GM19395 (cell line): ENCODE data around the gene ACSM3.
"Not testable (repeated sequence)": the region's sequence is repeated elsewhere in the genome, so short reads cannot be mapped to it uniquely, and the experiment has no call there.

ENCODE experiments used
- ATAC-seq: cut with Tn5 transposase; IDR thresholded peaks from one replicate; pipeline ENCODE4 v1.9.1; 2021; ENCODE audit warnings: mild to moderate bottlenecking, moderate library complexity; ENCODE audit not compliant: unreplicated experiment

Gene ACSM3

DNA sequence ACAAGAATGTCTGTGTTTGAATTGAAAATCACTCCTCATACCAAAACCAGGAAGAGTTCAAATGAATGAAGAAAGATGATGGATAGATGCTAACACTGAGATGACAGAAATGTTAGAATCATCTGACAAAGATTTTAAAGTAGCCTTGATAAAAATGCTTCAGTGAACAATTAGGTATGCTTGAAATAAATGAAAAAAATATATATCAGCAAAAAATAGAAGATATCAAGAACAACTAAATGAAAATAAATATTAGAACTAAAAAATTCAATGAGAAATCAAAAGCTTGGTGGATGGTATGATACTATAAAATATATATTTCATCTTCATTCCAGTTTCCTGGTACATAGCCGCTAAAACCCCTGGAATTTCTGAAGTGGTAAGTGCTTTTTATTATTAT is 8.6 kb upstream of the ACSM3 start:
- ATAC-seq: no peak

DNA sequence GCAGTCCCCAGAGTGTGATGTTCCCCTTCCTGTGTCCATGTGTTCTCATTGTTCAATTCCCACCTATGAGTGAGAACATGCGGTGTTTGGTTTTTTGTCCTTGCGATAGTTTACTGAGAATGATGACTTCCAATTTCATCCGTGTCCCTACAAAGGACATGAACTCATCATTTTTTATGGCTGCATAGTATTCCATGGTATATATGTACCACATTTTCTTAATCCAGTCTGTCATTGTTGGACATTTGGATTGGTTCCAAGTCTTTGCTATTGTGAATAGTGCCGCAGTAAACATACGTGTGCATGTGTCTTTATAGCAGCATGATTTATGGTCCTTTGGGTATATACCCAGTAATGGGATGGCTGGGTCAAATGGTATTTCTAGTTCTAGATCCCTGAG is 8.0 kb upstream of the ACSM3 start:
- not testable (repeated sequence) for ATAC-seq

DNA sequence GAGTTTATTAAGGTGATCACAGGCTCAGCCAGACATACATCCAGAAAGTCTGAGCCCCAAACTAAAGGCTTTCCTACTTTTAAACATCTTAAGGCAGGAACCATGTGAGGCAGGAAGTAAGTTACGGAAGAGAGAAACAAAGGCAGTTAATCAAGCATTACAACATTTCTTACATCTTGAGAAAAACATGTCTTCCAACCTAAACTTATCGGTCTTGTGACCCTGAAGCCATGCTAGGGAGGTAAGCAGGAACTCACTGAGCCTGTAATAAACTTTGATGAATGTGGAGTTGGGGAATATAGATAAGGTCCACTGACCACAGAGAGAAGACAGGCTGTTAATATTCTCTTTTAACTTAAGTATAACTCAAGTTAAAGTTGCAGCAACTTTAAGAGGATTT is 3.5 kb upstream of the ACSM3 start:
- ATAC-seq: no peak

DNA sequence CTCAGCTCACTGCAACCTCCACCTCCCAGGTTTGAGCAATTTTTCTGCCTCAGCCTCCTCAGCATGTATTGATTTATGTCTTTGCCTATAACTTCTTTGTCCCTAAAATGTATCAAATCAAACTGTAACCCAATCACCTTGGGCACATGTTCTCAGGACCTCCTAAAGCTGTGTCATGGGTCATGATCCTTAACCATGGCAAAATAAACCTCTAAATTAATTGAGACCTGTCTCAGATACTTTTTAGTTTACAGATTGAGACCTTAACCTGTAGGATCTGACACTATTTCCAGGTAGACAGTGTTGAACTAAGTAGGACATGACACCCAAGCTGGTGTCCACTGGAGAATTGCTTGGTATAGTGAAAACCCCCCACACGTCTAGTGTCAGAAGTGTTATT is 2.6 kb upstream of the ACSM3 start:
- ATAC-seq: no peak

DNA sequence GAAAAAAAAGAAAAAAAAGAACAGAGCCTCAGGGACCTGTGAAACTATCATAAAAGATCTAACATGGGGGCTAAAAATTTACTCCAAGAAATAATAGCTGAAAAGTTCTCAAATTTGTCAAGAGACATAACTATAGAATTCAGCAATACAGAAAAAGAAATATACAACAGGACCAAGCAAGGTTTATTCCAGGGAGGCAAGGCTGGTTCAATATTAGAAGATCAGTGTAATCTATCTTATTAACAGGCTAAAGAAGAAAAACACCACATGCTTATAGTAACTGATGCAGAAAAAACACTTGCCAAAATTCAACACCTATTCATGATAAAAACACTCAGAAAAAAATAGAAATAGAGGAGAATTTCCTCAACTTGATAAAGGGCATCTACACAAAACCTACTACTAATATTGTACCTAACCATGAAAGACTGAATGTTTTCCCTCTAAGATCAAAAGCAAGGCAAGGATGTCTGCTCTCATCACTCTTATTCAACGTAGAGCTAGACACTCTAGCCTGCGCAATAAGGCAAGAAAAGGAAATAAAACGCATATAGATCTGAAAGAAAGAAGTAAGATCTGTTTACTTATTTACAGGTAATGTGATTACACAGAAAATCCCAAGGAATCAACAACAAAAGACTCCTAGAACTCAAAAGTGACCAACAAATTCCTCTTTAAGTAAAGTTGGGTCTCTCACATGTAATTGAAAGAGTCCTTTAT is 1.2 kb upstream of the ACSM3 start:
- ATAC-seq: no peak

DNA sequence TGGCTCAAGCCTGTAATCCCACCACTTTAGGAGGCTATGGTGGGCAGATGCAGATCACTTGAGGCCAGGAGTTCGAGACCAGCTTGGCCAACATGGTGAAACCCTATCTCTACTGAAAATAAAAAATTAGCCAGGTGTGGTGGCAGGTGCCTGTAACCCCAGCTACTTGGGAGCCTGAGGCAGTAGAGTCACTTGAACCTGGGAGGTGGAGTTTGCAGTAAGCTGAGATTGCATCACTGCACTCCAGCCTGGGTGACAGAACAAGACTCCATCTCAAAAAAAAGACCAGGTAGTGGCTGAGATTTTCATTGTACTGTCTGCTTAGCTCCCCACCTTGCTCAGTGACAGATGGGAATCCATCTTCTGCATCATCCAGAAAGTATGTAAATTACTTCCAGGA is 634 bp downstream of the ACSM3 start:
- not testable (repeated sequence) for ATAC-seq

DNA sequence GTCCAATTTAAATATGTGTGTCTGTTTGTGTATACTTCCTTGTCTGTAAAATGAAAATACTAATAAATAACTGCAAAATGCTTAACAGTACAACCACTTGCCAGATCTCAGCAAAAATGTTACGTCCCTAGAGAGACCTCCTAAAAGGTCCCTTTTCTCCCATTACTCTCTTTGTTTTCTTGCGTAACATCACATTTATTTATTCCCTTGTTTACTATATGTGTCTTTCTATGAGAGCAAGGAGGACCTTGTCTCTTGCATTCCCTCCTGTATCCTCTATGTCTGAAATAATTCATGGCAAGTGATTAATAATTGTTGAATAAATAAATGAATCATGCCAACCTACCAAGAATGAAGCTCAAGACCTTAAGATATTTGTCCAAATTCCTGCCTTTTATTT is 1.9 kb downstream of the ACSM3 start:
- no peak for ATAC-seq

DNA sequence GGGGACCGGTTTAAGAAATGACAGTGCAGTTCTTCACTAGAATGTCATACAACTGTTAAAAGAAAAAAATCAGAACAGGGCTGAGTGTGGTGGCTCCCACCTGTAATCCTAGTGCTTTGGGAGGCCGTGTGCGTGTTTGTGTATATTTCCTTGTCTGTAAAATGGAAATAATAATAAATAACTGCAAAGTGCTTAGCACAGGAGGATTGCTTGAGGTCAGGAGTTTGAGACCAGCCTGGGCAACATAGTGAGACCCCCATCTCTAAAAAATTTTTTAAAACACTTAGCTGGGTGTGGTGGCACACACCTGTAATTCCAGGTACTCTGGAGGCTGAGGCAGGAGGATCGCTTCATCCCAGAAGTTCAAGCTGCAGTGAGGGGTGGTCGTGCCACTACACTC is 2.5 kb downstream of the ACSM3 start:
- no peak for ATAC-seq

DNA sequence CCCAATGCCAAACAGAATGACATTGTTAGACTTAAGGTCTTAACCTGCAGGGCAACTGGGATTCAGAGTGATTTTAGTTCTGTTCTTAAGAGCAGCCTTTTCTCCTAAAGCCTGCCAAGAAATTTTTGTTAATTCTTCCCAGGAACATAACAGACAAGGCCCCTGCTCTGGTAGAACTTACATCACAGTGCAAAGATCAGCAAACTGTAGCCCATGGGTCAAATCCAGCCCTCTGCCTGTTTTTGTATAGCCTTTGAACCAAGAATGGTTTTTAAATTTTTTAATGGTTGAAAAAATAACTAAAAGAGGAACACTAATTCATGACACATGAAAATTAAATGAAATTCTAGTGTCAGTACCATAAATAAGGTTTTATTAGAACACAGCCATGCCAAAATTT is 3.8 kb downstream of the ACSM3 start:
- no peak for ATAC-seq

DNA sequence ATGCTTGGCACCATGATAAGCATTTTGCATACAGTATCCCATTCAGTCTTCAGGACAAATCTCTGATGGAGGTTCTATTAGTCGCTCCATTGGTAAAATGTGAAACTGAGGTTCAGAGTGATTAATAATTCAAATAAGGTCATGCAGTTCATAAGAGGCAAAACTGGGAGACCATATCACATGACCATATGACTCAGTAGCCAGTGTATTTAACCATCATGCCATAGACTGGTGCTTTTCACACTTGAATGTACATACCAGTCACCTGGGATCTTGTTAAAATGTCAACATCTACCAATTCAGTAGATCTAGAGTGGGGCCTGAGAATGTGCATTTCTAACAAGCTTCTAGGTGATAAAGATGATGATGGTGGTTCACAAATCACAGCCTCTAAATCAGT is 4.3 kb downstream of the ACSM3 start:
- ATAC-seq: no peak

DNA sequence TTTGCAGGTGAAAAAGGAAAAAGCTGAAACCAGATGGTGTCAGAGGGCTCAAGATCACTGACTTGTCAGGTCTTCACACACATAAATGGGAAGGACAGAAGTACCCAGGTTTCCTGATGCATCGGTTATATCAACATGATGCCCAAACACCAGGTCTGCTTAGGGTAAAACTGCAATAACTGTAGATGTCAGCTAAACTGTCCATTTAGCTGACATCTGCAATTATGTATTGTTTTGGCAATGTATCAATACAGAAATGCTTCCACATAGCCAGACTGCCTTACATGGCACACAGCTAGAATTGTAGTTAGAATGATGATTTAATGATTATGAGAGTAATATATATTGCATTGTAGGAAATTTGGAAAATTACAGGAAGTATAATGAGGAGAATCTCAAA is 5.0 kb downstream of the ACSM3 start:
- ATAC-seq: no peak

DNA sequence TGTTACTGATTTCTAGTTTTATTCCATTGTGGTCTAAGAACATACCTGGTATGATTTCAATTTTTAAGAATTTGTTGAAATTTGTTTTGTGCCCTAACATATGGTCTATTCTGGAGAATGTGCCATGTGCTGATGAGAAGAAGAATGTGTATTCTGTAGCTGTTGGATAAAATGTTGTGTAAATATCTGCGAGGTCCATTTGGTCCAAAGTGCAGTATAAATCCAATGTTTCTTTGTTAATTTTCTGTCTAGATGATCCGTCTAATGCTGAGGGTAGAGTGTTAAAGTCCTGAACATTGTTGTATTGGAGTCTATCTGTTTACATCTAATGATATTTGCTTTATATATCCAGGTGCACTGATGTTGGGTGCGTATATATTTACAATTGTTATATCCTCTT is 9.9 kb downstream of the ACSM3 start:
- no peak for ATAC-seq

DNA sequence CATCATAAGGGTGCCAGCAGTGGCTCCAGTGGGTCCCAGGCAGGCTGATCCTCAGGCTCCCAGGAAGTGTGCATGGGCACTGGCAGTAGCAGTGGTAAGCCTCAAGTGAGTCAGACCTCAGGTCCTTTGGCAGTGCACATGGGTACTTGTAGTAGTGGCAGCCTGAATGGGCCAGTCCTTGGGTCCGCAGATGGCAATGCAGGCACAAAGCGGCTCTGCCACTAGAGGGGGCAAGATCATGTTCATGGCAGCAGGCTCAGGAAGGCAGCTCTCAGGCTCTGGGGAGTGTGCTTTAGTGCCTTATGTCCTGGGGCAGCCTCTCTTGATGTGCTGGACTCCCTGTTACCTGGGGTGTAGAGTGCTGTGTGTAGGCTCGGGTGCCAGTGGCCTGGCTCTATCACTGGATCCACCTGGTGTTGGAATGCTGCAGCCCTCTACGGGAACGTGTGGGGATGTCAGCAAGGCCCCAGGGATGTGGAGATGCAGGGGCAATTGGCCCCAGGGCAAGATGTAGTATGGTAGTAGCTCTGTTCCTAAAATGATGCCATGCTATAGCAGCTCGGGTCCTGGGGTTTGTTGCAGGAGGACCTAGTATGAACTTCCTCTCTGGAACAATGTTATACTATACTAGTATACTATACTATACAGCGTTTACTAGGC is 11.0 kb downstream of the ACSM3 start:
- no peak for ATAC-seq

DNA sequence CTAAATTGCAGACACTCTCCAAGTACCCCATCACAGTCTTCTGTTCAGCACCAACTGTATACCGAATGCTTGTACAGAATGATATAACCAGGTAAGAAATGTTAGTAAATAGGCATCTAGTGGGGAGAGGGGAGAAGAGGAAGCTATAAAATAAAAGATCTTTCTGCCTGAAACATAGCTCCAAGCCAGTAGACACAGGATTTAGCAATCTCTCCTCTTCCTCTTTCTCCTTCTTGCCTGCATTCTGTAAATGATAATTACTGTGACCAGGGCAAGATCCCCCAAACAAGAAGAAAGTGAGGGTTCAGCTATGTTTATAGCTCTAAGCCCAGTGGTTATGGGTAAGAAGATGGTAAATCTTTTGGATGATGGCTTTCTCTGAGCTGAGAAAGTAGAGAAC is 17.9 kb downstream of the ACSM3 start:
- ATAC-seq: no peak

DNA sequence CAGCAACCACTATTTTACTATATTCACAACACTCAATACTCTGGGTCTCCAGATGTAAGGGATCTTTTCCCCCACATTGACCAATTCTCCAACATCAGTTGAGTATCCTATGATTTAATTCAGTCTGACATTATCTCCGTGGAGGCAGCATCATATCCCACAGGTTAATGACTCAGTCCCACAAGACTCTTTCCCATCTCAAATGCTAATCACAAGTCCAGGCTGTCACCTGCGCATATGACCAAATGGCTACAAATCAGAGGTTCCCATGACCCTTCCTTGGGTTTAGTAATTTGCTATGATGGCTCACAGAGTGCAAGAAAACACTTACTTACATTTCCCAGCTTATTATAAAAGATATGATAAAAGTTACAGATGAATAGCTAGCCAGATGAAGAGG is 18.7 kb downstream of the ACSM3 start:
- ATAC-seq: no peak

DNA sequence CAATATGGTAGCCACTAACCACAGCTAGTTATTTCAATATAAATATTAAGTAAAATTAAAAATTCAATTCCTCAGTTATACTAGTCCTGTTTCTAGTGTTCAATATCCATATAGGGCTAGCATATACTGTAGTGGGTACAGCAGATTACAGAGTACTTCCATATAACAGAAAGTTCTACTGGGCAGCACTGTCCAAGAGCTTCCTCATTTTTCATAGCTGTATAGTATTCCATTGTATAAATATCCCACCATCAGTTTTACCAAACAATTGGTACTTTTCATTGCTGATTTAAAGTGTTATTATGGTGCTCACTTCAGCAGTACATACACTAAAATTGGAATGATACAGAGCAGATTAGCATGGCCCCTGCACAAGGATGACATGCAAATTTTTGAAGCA is 20.4 kb downstream of the ACSM3 start:
- no peak for ATAC-seq

DNA sequence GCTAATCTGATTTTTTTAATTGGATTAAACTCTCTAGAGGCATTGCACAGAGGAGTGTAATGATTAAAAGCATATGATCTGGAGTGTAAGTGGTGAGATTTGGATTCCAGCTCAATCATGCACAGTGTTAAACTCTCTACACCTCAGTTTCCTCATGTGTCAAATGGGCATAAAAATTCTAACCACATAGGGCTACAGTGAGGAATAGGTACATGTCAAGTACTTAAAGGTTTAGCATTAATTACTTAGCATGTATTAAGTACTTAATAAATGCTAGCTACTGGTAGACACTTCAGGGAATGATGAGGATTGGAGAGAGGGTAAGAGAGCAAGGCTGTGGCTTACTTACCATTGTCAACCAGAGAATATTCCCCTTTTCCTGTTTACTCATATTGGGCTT is 25.3 kb downstream of the ACSM3 start:
- no peak for ATAC-seq

DNA sequence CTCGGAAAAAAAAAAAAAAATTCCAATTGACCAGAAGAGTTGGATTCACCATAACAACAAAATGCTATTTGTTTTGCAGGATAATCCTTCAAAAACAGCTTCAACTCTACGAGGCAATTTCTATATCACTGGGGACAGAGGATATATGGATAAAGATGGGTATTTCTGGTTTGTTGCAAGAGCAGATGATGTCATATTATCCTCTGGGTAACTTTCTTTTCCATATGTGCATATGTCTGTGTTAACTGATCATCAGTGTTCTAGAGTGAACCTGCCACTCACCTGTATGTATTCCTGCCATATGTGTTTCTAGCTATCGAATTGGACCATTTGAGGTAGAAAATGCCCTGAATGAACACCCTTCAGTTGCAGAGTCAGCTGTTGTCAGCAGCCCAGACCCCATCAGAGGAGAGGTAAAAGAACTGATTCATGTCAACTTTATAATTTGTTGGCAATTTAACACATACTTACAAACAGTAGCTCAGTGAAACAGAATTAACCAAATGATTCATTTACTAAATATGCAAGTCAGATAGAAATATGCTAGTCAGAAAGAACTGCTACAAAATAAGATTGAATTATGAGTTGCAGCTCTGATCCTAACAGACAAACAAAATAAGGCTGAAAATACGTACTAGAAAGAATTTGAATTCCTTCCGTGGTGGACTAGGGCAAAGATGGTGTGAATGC is 28.3 kb downstream of the ACSM3 start:
- no peak for ATAC-seq

DNA sequence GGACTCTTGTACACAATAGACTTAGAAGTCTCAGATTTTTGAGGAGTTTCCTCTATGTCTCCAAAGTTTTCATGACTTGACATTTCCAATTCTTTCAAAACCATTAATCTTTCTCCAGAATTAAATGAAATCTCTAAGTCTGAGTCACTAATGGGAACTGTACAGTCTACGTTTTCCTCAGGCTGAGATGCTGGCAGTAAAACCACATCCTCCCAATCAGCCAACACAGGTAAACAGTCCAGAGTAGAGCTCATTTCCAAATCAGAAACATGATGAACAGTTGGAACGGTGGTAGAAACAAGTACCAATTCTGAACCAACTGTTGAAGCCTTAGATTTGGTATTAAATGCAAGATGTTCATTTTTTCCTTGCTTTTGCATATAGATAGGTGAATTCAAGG is 34.5 kb downstream of the ACSM3 start:
- no peak for ATAC-seq

DNA sequence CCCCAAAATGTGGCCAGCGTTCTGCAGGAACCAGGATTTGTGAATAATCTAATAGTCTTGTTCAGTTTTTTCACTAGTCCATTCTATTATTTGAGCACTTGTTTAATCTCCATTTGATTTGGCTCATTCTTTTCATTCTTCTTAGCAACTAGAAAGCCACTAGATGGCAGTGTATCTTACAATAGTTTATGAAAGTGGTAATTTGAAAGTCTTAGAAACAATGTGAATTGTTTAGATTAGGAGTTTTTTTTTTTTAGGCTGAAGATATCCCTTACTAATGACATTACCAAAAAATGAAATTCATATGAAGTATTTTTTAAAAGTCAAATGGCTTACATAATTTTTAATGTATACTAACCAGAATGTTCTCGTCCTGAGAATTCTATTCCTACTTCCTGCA is 35.8 kb downstream of the ACSM3 start:
- ATAC-seq: no peak

DNA sequence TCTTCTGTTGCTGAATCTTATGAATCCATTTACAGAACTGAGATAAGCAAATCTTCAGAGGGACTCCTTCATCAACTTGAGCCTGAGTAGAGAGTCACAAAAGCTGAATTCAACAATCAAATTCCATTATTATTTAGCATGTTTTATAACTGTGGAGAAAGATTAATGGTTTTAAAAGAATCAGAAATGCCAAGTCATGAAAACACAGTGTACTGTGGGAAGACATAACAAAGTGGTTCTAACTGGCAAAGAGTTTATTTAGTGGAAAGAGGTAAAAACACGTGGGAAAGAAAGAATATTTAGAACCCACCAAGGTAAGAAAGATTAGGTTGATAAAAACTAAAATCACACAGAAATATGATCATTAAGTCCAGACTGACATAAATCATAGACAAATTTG is 37.5 kb downstream of the ACSM3 start:
- ATAC-seq: no peak

DNA sequence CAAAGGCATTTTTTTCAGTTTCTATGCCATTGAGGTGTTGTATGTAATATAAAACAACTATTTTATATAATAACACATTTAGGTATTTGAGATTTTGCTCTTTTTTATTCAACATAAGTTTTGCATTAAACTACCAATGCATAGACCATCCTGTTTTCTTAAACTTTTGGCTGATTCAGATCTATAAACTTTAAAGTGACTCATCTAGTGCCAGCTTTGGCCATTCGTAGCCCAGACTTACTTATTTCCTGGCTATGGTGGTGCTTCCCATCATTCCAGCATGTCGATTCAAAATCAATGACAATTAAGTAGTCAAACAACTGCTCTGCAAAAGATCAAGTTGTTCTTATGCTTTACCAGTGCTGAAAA is 39.4 kb downstream of the ACSM3 start:
- no peak for ATAC-seq
